ENCODE measurements around the gene NPC2.

Gene NPC2

GRCh38 chr14:74517731-74518130 lies 24.6 kb upstream of the NPC2 start:
- TF ChIP-seq CTCF (IDR thresholded peaks at IDR 0.05; ENCODE audit: low read depth, low read length) = no peak
- H3K27ac ChIP-seq = no peak overlapping the region; the same call in 1 of the 2 replicates

GRCh38 chr14:74516451-74517160 lies 23.5 kb upstream of the NPC2 start:
- TF ChIP-seq CTCF (IDR thresholded peaks at IDR 0.05; ENCODE audit: low read depth, low read length) = no peak
- no peaks in the 10 kb centered on the region for H3K36me3 ChIP-seq

More at GRCh38 chr14:74517731-74518130, 24.6 kb upstream of the NPC2 start:
- Histone ChIP-seq H3K9me3 (ENCODE audit: severe bottlenecking) (no peaks in the 10 kb centered on the region), H3K27me3 (ENCODE audit: insufficient read depth, low read depth, severe bottlenecking) (no peaks in the 10 kb centered on the region), H3K4me3 (ENCODE audit: low read depth, low read length) (no peak overlapping the region), H3K36me3 (no peaks in the 10 kb centered on the region)
- DNase-seq = no peak

GRCh38 chr14:74515891-74516412 lies 22.8 kb upstream of the NPC2 start:
- Histone ChIP-seq H3K9me3 (ENCODE audit: severe bottlenecking) (no peaks in the 10 kb centered on the region), H3K27me3 (ENCODE audit: insufficient read depth, low read depth, severe bottlenecking) (no peaks in the 10 kb centered on the region), H3K27ac (no peak overlapping the region), H3K4me3 (ENCODE audit: low read depth, low read length) (no peak overlapping the region), H3K36me3 (no peaks in the 10 kb centered on the region)
- TF ChIP-seq CTCF (IDR thresholded peaks at IDR 0.05; ENCODE audit: low read depth, low read length) = no peak
- DNase-seq = no peak

More at GRCh38 chr14:74516451-74517160, 23.5 kb upstream of the NPC2 start:
- Histone ChIP-seq H3K9me3 (ENCODE audit: severe bottlenecking) (no peaks in the 10 kb centered on the region), H3K27ac (no peak overlapping the region), H3K27me3 (ENCODE audit: insufficient read depth, low read depth, severe bottlenecking) (no peaks in the 10 kb centered on the region), H3K4me3 (ENCODE audit: low read depth, low read length) (no peak overlapping the region)
- no peak for DNase-seq

- no peak for TF ChIP-seq CTCF (IDR thresholded peaks at IDR 0.05; ENCODE audit: low read depth, low read length)
- Histone ChIP-seq H3K4me3 (ENCODE audit: low read depth, low read length) (no peak overlapping the region), H3K9me3 (ENCODE audit: severe bottlenecking) (no peaks in the 10 kb centered on the region), H3K27me3 (ENCODE audit: insufficient read depth, low read depth, severe bottlenecking) (no peaks in the 10 kb centered on the region), H3K36me3 (no peaks in the 10 kb centered on the region), H3K27ac (no peak overlapping the region)
- no peak for DNase-seq
Observed at GRCh38 chr14:74514471-74514941, 21.4 kb upstream of the NPC2 start.

GRCh38 chr14:74511966-74512830 lies 19.1 kb upstream of the NPC2 start:
- H3K36me3 ChIP-seq = no peaks in the 10 kb centered on the region
- no peaks in the 10 kb centered on the region for H3K27me3 ChIP-seq (ENCODE audit: insufficient read depth, low read depth, severe bottlenecking)
- no peak overlapping the region for H3K4me3 ChIP-seq (ENCODE audit: low read depth, low read length)
- H3K27ac ChIP-seq = no peak overlapping the region
- TF ChIP-seq CTCF (IDR thresholded peaks at IDR 0.05; ENCODE audit: low read depth, low read length) = no peak
- no peaks in the 10 kb centered on the region for H3K9me3 ChIP-seq (ENCODE audit: severe bottlenecking)
- no peak for DNase-seq

Data from WERI-Rb-1 (cell line).